ENCODE data around the gene B2M. TPM values are rescaled to one million over a fixed set of nuclear protein-coding genes. Genes with fewer than 3 reads are reported as not detected.

B2M gene
- 1,000 to 10,000 TPM; 3,609 to 4,918 (median 4,073) TPM for total RNA-seq

GRCh38 chr15:44711096-44711742, at the start of gene B2M, which contains the start of gene PATL2:
B2M (plus strand) TSS chr15:44711517; CDS start chr15:44711547, 30 bp downstream.
PATL2 (minus strand) TSS chr15:44711323; CDS start chr15:44676490, 34,833 bp downstream.
- Histone ChIP-seq H3K9me3 (no peaks in the 10 kb centered on the region), H3K27ac (peak within 1 kb of the TSS; percentile 99), H3K4me3 (peak within 1 kb of the TSS; percentile 92), H3K36me3 (peaks cover 14% of the 10 kb centered on the region), H3K27me3 (no peaks in the 10 kb centered on the region), H3K4me1 (peaks cover 41% of the 10 kb centered on the region)
- TF ChIP-seq, protein P1, sequence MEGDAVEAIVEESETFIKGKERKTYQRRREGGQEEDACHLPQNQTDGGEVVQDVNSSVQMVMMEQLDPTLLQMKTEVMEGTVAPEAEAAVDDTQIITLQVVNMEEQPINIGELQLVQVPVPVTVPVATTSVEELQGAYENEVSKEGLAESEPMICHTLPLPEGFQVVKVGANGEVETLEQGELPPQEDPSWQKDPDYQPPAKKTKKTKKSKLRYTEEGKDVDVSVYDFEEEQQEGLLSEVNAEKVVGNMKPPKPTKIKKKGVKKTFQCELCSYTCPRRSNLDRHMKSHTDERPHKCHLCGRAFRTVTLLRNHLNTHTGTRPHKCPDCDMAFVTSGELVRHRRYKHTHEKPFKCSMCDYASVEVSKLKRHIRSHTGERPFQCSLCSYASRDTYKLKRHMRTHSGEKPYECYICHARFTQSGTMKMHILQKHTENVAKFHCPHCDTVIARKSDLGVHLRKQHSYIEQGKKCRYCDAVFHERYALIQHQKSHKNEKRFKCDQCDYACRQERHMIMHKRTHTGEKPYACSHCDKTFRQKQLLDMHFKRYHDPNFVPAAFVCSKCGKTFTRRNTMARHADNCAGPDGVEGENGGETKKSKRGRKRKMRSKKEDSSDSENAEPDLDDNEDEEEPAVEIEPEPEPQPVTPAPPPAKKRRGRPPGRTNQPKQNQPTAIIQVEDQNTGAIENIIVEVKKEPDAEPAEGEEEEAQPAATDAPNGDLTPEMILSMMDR (IDR thresholded peaks at IDR 0.05), result no peak
- TF ChIP-seq EP300 (IDR thresholded peaks at IDR 0.05), result no peak
- TF ChIP-seq POLR2AphosphoS5 (IDR thresholded peaks at IDR 0.05), result peak; percentile 98 to 100 (median 100)
- TF ChIP-seq POLR2A (IDR thresholded peaks at IDR 0.05), result peak; percentile 96 to 99
- 2% methylated on average over 13 of the region's 37 CpGs for WGBS
- DNase-seq (ENCODE audit: low spot score in 2 of 2), result peak; percentile 98 to 99

- no peak for DNase-seq (ENCODE audit: low spot score in 2 of 2)
- Histone ChIP-seq H3K27ac (no peak overlapping the region), H3K4me3 (no peak overlapping the region), H3K36me3 (peaks cover 33% of the 10 kb centered on the region), H3K4me1 (peaks cover 31% of the 10 kb centered on the region), H3K27me3 (no peaks in the 10 kb centered on the region), H3K9me3 (no peaks in the 10 kb centered on the region)
- TF ChIP-seq POLR2AphosphoS5 (IDR thresholded peaks at IDR 0.05) (no peak), EP300 (IDR thresholded peaks at IDR 0.05) (no peak), POLR2A (IDR thresholded peaks at IDR 0.05) (no peak)
- TF ChIP-seq, protein P1 (IDR thresholded peaks at IDR 0.05), result no peak
These were observed 49.7 kb upstream of the B2M start for GRCh38 chr15:44661576-44661975.

DNA sequence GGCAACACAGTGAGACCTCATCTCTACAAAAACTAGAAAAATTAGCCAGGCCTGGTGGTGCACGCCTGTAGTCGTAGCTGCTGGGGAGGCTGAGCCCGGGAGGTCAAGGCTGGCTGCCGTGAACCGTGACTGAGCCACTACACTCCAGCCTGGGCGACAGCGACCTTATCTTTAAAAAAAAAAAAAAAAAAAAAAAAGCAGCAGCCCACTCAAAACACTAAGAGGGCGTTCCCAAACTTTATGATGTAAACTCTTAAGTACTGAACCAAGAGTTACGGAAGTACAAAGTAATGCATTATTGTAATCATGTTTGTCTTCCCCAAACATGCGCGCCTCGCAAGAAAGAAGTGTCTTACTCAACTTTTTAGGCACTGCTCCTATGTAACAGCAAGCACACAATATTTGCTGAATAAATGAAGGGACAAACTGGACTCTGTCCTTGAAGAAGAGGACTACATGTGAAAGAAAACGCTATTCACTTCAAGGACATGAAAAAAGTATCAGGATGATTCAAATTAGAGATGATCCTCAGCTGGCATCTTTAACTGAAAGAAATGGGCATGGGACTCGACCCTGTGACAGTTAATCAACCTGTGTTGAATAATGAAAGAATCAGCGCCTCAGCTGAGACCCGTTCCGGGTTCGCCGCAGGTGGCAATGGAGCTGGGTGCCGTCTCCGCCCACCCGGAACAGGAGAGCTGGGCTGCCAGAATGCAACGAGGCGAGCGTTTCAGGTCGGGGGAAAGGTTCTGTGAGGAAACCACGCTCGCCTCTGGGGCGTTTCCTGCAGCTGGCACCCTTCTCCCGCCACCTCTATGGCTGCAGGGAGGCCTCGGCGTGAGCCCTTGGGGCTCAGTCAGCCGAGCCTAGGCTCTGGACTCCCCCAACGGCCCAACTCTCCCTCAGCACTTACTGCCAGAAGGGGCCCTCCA, 48.6 kb upstream of the B2M start:
- peak overlapping the region; percentile 82 for H3K4me3 ChIP-seq
- peaks cover 31% of the 10 kb centered on the region for H3K4me1 ChIP-seq
- H3K27ac ChIP-seq, result peak overlapping the region; percentile 94
- WGBS, result 19% methylated on average over 27 of the region's 34 CpGs
- peaks cover 22% of the 10 kb centered on the region for H3K36me3 ChIP-seq
- no peaks in the 10 kb centered on the region for H3K9me3 ChIP-seq
- peak; percentile 85 to 90 for DNase-seq (ENCODE audit: low spot score in 2 of 2)
- no peak for TF ChIP-seq POLR2A (IDR thresholded peaks at IDR 0.05)
- TF ChIP-seq EP300 (IDR thresholded peaks at IDR 0.05), result no peak
- TF ChIP-seq, protein P1 (IDR thresholded peaks at IDR 0.05), result no peak
- TF ChIP-seq POLR2AphosphoS5 (IDR thresholded peaks at IDR 0.05), result no peak
- no peaks in the 10 kb centered on the region for H3K27me3 ChIP-seq

DNA sequence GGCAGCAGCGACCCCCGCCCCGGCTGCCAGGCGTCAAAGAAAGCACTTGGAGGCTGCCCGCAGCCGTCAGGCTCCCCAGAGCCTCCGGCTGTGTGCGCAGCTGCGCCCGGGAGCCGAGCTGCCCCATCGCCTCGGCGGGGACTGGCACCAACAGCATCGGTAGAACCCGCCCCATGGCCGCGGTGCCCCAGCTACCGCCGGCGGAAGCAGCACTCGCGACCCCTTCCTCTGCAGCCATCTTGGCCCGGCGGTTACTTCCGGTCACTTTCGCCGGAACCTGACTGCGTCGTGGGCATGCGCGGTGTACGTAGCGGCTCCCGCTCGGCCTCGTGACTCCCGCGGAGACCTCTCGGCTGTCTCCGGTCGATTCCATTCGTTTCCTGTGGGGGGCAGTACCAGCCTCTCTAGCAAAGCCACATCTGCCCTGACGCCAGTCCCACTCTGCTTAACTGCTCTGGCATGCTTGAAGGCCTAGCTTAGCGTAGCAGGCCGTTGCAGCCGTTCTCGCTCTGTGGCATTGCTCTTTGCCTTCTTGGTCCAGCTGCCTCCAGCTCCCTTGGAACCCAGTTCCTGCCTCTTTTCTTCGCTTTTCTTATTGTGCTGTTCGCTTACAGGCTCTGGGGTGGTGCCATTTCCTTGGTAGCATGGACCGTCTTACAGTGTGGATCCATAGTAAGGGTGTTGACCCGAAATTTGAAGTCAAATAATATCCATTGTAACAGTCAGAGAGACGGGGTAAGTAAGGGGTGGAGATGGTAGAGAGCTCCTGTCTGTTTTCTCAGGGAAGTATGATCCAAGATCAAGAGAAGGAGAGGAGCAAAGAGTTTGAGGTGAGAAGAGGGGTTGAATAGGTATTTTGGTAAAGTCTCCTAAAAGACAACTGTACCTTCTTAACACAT, 47.7 kb upstream of the B2M start, which contains the start of gene SPG11:
TSS of gene SPG11 (minus strand) at position 253 of the 899 bp plus-strand sequence. CDS start at position 238, 15 bp downstream.
- no peaks in the 10 kb centered on the region for H3K9me3 ChIP-seq
- DNase-seq (ENCODE audit: low spot score in 2 of 2), result peak; percentile 98 to 99
- H3K4me1 ChIP-seq, result peaks cover 31% of the 10 kb centered on the region
- H3K36me3 ChIP-seq, result peaks cover 12% of the 10 kb centered on the region
- no peaks in the 10 kb centered on the region for H3K27me3 ChIP-seq
- H3K4me3 ChIP-seq, result peak within 1 kb of the TSS; percentile 82
- WGBS, result 9% methylated on average over 44 of the region's 53 CpGs
- peak within 1 kb of the TSS; percentile 94 for H3K27ac ChIP-seq
- TF ChIP-seq EP300 (IDR thresholded peaks at IDR 0.05) (no peak), POLR2AphosphoS5 (IDR thresholded peaks at IDR 0.05) (peak; percentile 9 to 83 (median 81)), POLR2A (IDR thresholded peaks at IDR 0.05) (peak; percentile 80 to 93)
- TF ChIP-seq, protein P1 (IDR thresholded peaks at IDR 0.05), result peak; percentile 91 to 97

All from suprapubic skin (tissue), 4 donors.